Measurements from ENCODE around the gene TJP2. TPM values are rescaled to one million over a fixed set of nuclear protein-coding genes. Genes with fewer than 3 reads are reported as not detected.

The TJP2 gene
- total and polyA plus RNA-seq, 10 of the 15 experiments (the other 5 are each of a cell fraction or from before 2014, with no cell fraction given), result 6.4 to 59.9 (median 29.7) TPM

- TF ChIP-seq CBFB (IDR thresholded peaks at IDR 0.05; ENCODE audit: low read depth) (no peak), HDAC6 (IDR thresholded peaks at IDR 0.05; ENCODE audit: unreplicated experiment) (no peak), IKZF2 (IDR thresholded peaks at IDR 0.05) (peak; percentile 20 to 36; a peak in 3 of 4 replicates), FOS (IDR thresholded peaks at IDR 0.05; ENCODE audit: borderline replicate concordance, extremely low read depth, insufficient read length) (no peak), ETV6 (conservative IDR thresholded peaks at IDR 0.05 in 1 of 2, IDR thresholded peaks at IDR 0.05 in 1 of 2; ENCODE audit: borderline replicate concordance in 1 of 2, low read depth in 1 of 2) (no peak), EED (IDR thresholded peaks at IDR 0.05; ENCODE audit: low read depth) (0 out of 2 replicates have a peak, but pooled peaks have one; percentile 34), ELK1 (IDR thresholded peaks at IDR 0.05; ENCODE audit: low read depth, low read length) (no peak)
Measured at GRCh38 chr9:69173497-69173890, 583 bp upstream of the TJP2 start (continued).

GRCh38 chr9:69174616-69175463 is 763 bp downstream of the TJP2 start:
- H3K27me3 ChIP-seq (replicated peaks in 1 of 2; ENCODE audit: control insufficient read depth in 2 of 2, insufficient read depth in 2 of 2, low read length in 1 of 2), result no peaks in the 10 kb centered on the region
- 0% methylated on average over 21 of the region's 21 CpGs for WGBS (ENCODE audit: insufficient coverage, insufficient replicate concordance, low lambda C conversion rate, missing lambda C conversion rate)
- peak overlapping the region; percentile 66 for H3K9ac ChIP-seq (ENCODE audit: control insufficient read depth, insufficient read depth, low read length)
- intact Hi-C loops (cut with micrococcal nuclease; ENCODE audit: unreplicated experiment), result loop anchor here (2.0 to 10.0 kb wide), 4 partner anchors 18 to 590 kb away; partner anchors contain the start of gene PTAR1
- RAD21 ChIA-PET (ENCODE audit: unreplicated experiment), result interaction anchor here (0.9 to 2.0 kb wide), 9 partner anchors 13 to 208 kb away, joined by 3 to 8 read pairs (median 3); no protein-coding TSS in a partner anchor
- FAIRE-seq, result peak; percentile 44
- in situ Hi-C loops (cut with MboI), result no loop called here
- BruUV-seq (replicated peaks), result TSS peak; percentile 69
- no peaks in the 10 kb centered on the region for H4K20me1 ChIP-seq (ENCODE audit: control insufficient read depth, insufficient read depth)
- peaks cover 36% of the 10 kb centered on the region for H3K79me2 ChIP-seq (ENCODE audit: control insufficient read depth, insufficient read depth, low read length)
- DNase-seq (ENCODE audit: low read depth, low spot score), result peak; percentile 74
- H3K4me3 ChIP-seq, result peak overlapping the region; percentile 80
- CTCF ChIA-PET, result interaction anchor here (0.7 to 10.3 kb wide), 5 partner anchors 9 to 121 kb away, joined by 3 to 134 read pairs (median 3); no protein-coding TSS in a partner anchor
- H2AFZ ChIP-seq (ENCODE audit: control insufficient read depth, low read depth, low read length), result peak overlapping the region; percentile 12; the same call in 1 of the 2 replicates
- peak overlapping the region; percentile 82 for H3K27ac ChIP-seq (ENCODE audit: control insufficient read depth, insufficient read depth)
- SMC1A ChIA-PET (ENCODE audit: uncharacterized antibody, unreplicated experiment), result interaction anchor here (0.6 to 5.3 kb wide), 11 partner anchors 12 to 1084 kb away, joined by 3 to 45 read pairs (median 3); partner anchors contain the start of gene SMC5
- H3K9me3 ChIP-seq (replicated peaks; ENCODE audit: control insufficient read depth, insufficient read depth, low read length), result no peaks in the 10 kb centered on the region
- POLR2A ChIA-PET, result interaction anchor here (1.2 to 1.7 kb wide), 3 partner anchors 9 to 53 kb away, joined by 4 read pairs; no protein-coding TSS in a partner anchor
- peak; percentile 69 for ATAC-seq
- peak overlapping the region; percentile 97 for H3K4me2 ChIP-seq (ENCODE audit: control insufficient read depth, insufficient read depth)
- peaks cover 13% of the 10 kb centered on the region for H3K4me1 ChIP-seq (ENCODE audit: control insufficient read depth, insufficient read depth, low read length)
- H3K36me3 ChIP-seq (ENCODE audit: control insufficient read depth in 2 of 2, insufficient read depth in 2 of 2, low read length in 1 of 2), result no peaks in the 10 kb centered on the region
- peak; percentile 72 for TF ChIP-seq JUNB (IDR thresholded peaks at IDR 0.05)
- peak; percentile 94 for TF ChIP-seq CBFB (IDR thresholded peaks at IDR 0.05; ENCODE audit: low read depth)
- peak; percentile 88 for TF ChIP-seq TCF12 (IDR thresholded peaks at IDR 0.05; ENCODE audit: low read depth, low read length)
- no peak for TF ChIP-seq MYC (IDR thresholded peaks at IDR 0.05; ENCODE audit: insufficient read depth, insufficient read length, insufficient replicate concordance, low read length, severe bottlenecking)
- no peak for TF ChIP-seq ZNF217 (IDR thresholded peaks at IDR 0.05)
- no peak for TF ChIP-seq KLF5 (IDR thresholded peaks at IDR 0.05; ENCODE audit: partially characterized antibody)
- TF ChIP-seq BHLHE40 (IDR thresholded peaks at IDR 0.05; ENCODE audit: borderline replicate concordance in 1 of 2, low read depth in 2 of 2, low read length in 1 of 2), result peak; percentile 82 to 83
- no peak for TF ChIP-seq CHD4 (IDR thresholded peaks at IDR 0.05)
- TF ChIP-seq RBBP5 (conservative IDR thresholded peaks at IDR 0.05), result no peak
- no peak for TF ChIP-seq SUZ12 (IDR thresholded peaks at IDR 0.05; ENCODE audit: unreplicated experiment)
- no peak for TF ChIP-seq SUPT20H (IDR thresholded peaks at IDR 0.05; ENCODE audit: borderline replicate concordance, control insufficient read depth, low read depth, low read length)
- TF ChIP-seq SKIL (IDR thresholded peaks at IDR 0.05; ENCODE audit: low read depth, poor library complexity, severe bottlenecking), result peak; percentile 63

Data from GM12878 (cell line).